ENCODE measurements around the gene LARGE1. TPM values are rescaled to one million over a fixed set of nuclear protein-coding genes. Genes with fewer than 3 reads are reported as not detected.

Gene LARGE1
- total and polyA plus RNA-seq, 9 of the 15 experiments (the other 6 are each of a cell fraction or from before 2014, with no cell fraction given) = 0.01 to 0.66 (median 0.14) TPM; not detected in 2

DNA sequence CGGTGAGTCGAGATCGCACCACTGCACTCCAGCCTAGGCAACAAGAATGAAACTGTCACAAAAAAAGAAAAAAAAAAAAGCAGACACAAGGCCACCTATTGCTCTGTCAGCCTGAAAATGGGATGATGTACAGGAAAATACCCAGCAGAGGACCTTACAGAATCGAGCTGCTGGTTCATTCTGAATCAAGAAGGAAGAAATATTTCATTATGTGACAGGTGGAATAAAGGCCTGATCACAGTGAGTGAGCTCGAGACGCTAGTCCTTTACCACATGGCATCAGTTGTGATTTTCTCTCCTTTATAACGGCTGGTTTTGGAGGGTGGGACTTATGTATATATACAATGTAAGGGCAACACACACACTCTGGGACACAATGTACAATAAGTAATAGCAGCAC, 340.0 kb downstream of the LARGE1 start:
- no peaks in the 10 kb centered on the region for H4K20me1 ChIP-seq (replicated peaks; ENCODE audit: control insufficient read depth, insufficient read depth, low read length)
- no TSS peak for BruUV-seq (replicated peaks)
- no peaks in the 10 kb centered on the region for H3K36me3 ChIP-seq (ENCODE audit: control insufficient read depth, insufficient read depth, low read length)
- no peaks in the 10 kb centered on the region for H3K27me3 ChIP-seq (ENCODE audit: control insufficient read depth in 2 of 2, insufficient read depth in 2 of 2, low read length in 2 of 2)
- WGBS (ENCODE audit: insufficient coverage, low coverage, missing lambda C conversion rate) = 0% methylated on average over 4 of the region's 7 CpGs
- no peak for TF ChIP-seq SMARCC2 (IDR thresholded peaks at IDR 0.05; ENCODE audit: low read depth)
- TF ChIP-seq SMAD1 (IDR thresholded peaks at IDR 0.05; ENCODE audit: low read depth, low read length, partially characterized antibody) = no peak
- no peak for TF ChIP-seq ZNF316 (IDR thresholded peaks at IDR 0.05)
- TF ChIP-seq CXXC5 (CRISPR knock-in tag; IDR thresholded peaks at IDR 0.05) = no peak
- ChIA-PET CTCF (ENCODE audit: low intra/inter-chr PET ratio) (no interaction called here), POLR2A (no interaction called here)
- H2AFZ ChIP-seq (ENCODE audit: low read depth, low read length) = no peak overlapping the region
- H3K9me1 ChIP-seq (ENCODE audit: control insufficient read depth, insufficient read depth, low read length) = no peaks in the 10 kb centered on the region
- FAIRE-seq = no peak
- no peaks in the 10 kb centered on the region for H3K9me3 ChIP-seq (replicated peaks; ENCODE audit: control insufficient read depth, insufficient read depth, low read depth, low read length)
- H3K4me1 ChIP-seq (replicated peaks in 1 of 2; ENCODE audit: control insufficient read depth in 2 of 2, insufficient read depth in 2 of 2, low read length in 2 of 2) = no peaks in the 10 kb centered on the region
- in situ Hi-C loops (cut with MboI) (no loop called here), intact Hi-C loops (cut with micrococcal nuclease) (no loop called here)
- no peak overlapping the region for H3K4me3 ChIP-seq
- H3K9ac ChIP-seq (ENCODE audit: insufficient read depth in 1 of 2, low read depth in 2 of 2, low read length in 2 of 2) = no peak overlapping the region
- DNase-seq (ENCODE audit: extremely low read depth in 1 of 4, low spot score in 3 of 4) = no peak
- H3K27ac ChIP-seq (ENCODE audit: extremely low read depth, low read depth, low read length) = no peak overlapping the region
- ATAC-seq = no peak
- H3K4me2 ChIP-seq (ENCODE audit: insufficient read depth, low read length) = no peak overlapping the region
- H3K79me2 ChIP-seq (ENCODE audit: control insufficient read depth, insufficient read depth, low read length) = no peaks in the 10 kb centered on the region

GRCh38 chr22:33579448-33580093, 340.7 kb downstream of the LARGE1 start:
- TF ChIP-seq DNMT1 (IDR thresholded peaks at IDR 0.05) = no peak
- peak; percentile 26 to 62 for TF ChIP-seq RAD21 (CRISPR knock-in tag; conservative IDR thresholded peaks at IDR 0.05 in 1 of 2, IDR thresholded peaks at IDR 0.05 in 1 of 2)
- TF ChIP-seq CTCF (IDR thresholded peaks at IDR 0.05 in 2 of 3, conservative IDR thresholded peaks at IDR 0.05 in 1 of 3; ENCODE audit: insufficient read depth in 2 of 3, low read depth in 1 of 3, low read length in 3 of 3) = peak; percentile 49 to 58 (median 51)
- no peak for TF ChIP-seq ZNF175 (CRISPR knock-in tag; IDR thresholded peaks at IDR 0.05; ENCODE audit: low read depth)
- Histone ChIP-seq H3K36me3 (ENCODE audit: control insufficient read depth, insufficient read depth, low read length) (no peaks in the 10 kb centered on the region), H3K4me1 (replicated peaks in 1 of 2; ENCODE audit: control insufficient read depth in 2 of 2, insufficient read depth in 2 of 2, low read length in 2 of 2) (no peaks in the 10 kb centered on the region), H4K20me1 (replicated peaks; ENCODE audit: control insufficient read depth, insufficient read depth, low read length) (no peaks in the 10 kb centered on the region), H3K9ac (ENCODE audit: insufficient read depth in 1 of 2, low read depth in 2 of 2, low read length in 2 of 2) (no peak overlapping the region), H3K9me3 (replicated peaks; ENCODE audit: control insufficient read depth, insufficient read depth, low read depth, low read length) (no peaks in the 10 kb centered on the region), H3K27ac (ENCODE audit: extremely low read depth, low read depth, low read length) (no peak overlapping the region), H3K27me3 (ENCODE audit: control insufficient read depth in 2 of 2, insufficient read depth in 2 of 2, low read length in 2 of 2) (no peaks in the 10 kb centered on the region), H3K9me1 (ENCODE audit: control insufficient read depth, insufficient read depth, low read length) (no peaks in the 10 kb centered on the region), H3K4me3 (no peak overlapping the region), H3K79me2 (ENCODE audit: control insufficient read depth, insufficient read depth, low read length) (no peaks in the 10 kb centered on the region), H3K4me2 (ENCODE audit: insufficient read depth, low read length) (no peak overlapping the region), H2AFZ (ENCODE audit: low read depth, low read length) (no peak overlapping the region)
- intact Hi-C loops (cut with micrococcal nuclease) = loop anchor here (5.0 to 10.0 kb wide), 2 partner anchors 65 to 277 kb away; no protein-coding TSS in a partner anchor
- peak; percentile 30 to 41 (median 38) for DNase-seq (ENCODE audit: extremely low read depth in 1 of 4, low spot score in 3 of 4)
- no peak for FAIRE-seq
- 4% methylated on average over 4 of the region's 8 CpGs for WGBS (ENCODE audit: insufficient coverage, low coverage, missing lambda C conversion rate)
- POLR2A ChIA-PET = no interaction called here
- ATAC-seq = peak; percentile 69
- CTCF ChIA-PET (ENCODE audit: low intra/inter-chr PET ratio) = no interaction called here
- in situ Hi-C loops (cut with MboI) = no loop called here
- BruUV-seq (replicated peaks) = no TSS peak

Data from K562 (cell line).